ENCODE measurements around the gene FBXW8.

The FBXW8 gene

DNA sequence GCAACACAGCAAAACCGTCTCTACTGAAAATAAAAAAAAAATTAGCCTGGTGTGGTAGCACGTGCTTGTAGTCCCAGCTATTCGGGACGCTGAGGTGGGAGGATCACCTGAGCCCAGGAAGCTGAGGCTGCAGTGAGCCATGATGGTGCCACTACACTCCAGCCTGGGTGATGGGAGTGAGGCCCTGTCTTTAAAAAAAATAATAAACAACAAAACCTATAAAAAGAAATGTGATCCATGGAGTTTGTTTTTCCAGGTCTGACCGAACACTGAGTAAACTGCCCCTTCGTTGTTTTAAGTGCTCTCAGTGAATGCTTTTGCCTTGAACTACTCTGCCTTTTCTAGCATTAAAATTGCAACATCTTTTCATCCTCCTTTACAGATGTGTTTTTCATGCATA, 111.7 kb downstream of the FBXW8 start:
- no peak overlapping the region for H3K4me3 ChIP-seq (ENCODE audit: low read length)

DNA sequence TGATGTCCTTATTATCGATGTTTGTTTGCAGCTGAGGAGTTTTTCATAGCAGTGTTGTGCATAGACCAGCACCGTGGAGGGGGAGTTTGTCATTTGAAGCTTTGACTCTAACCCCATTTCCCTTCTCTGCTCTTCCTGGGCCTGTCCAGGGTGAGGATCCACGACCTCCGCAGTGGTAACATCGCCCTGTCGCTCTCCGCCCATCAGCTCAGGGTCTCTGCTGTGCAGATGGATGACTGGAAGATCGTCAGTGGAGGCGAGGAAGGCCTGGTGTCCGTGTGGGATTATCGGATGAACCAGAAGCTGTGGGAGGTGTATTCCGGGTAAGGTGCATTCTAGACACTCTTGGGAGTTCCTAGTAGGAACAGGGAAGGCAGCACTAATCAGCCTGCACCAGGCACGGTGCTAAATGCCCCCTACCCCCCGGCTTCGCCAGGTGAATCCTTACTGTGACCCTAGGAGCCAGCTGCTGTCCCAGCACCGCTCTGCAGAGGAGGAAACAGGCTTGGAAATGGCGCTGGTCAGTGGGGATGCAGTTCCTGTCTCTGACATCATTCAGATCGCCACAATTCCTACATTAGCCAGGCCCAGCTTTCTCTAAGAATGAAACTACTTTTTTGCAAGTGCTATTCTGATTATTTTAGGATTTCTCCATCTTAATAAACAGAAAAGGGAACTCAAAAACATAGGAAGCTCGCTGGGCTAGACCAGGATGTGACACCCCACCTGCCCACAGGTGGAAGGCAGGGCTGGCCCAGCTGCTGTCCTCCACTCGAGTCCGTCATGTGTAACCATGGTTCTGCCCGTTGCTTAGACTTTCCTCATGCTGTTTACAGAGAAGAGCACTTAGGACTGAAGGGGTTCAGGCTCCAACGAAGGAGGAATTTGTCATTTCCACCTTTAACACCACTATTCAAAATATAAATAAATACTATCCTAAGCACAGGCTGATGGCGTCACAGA, 113.5 kb downstream of the FBXW8 start:
- no peak for DNase-seq (ENCODE audit: low read depth)
- no peak for TF ChIP-seq CTCF (conservative IDR thresholded peaks at IDR 0.05; ENCODE audit: low read depth, low read length)
- no peak overlapping the region for H3K4me3 ChIP-seq (ENCODE audit: low read length)

More for the DNA sequence above, 111.7 kb downstream of the FBXW8 start:
- TF ChIP-seq CTCF (conservative IDR thresholded peaks at IDR 0.05; ENCODE audit: low read depth, low read length), result no peak
- DNase-seq (ENCODE audit: low read depth), result no peak

DNA sequence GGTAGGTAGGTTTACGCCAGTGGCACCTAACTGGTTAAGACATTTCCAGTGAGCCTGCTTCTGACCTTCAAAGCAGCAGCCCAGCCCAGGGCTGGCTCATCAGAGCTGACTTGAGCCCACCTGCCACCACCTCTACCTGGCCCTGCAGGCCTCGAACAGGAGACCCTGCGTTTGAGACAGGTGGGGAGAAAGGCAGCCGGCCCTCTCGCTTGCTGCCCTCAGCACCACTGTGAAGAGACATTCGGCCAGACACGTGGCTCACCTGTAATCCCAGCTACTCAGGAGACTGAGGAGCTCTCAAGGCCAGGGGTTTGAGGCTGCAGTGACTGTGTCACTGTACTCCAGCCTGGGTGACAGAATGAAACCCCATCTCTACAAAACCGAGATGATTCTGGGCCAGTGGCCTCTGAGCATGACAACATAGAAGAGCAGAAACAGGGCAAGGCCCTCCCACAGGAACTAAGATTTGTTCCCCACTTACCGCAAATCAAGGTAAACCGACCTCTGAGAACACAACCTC, 114.3 kb downstream of the FBXW8 start:
- TF ChIP-seq CTCF (conservative IDR thresholded peaks at IDR 0.05; ENCODE audit: low read depth, low read length), result no peak
- H3K4me3 ChIP-seq (ENCODE audit: low read length), result no peak overlapping the region
- no peak for DNase-seq (ENCODE audit: low read depth)

- H3K4me3 ChIP-seq (ENCODE audit: low read length), result no peak overlapping the region
These were observed 114.9 kb downstream of the FBXW8 start for GRCh38 chr12:117025481-117026151.

GRCh38 chr12:117026343-117026742, 115.6 kb downstream of the FBXW8 start:
- H3K4me3 ChIP-seq (ENCODE audit: low read length), result no peak overlapping the region
- TF ChIP-seq CTCF (conservative IDR thresholded peaks at IDR 0.05; ENCODE audit: low read depth, low read length), result no peak
- DNase-seq (ENCODE audit: low read depth), result no peak

More at GRCh38 chr12:117025481-117026151, 114.9 kb downstream of the FBXW8 start:
- TF ChIP-seq CTCF (conservative IDR thresholded peaks at IDR 0.05; ENCODE audit: low read depth, low read length), result peak; percentile 82
- DNase-seq (ENCODE audit: low read depth), result no peak

DNA sequence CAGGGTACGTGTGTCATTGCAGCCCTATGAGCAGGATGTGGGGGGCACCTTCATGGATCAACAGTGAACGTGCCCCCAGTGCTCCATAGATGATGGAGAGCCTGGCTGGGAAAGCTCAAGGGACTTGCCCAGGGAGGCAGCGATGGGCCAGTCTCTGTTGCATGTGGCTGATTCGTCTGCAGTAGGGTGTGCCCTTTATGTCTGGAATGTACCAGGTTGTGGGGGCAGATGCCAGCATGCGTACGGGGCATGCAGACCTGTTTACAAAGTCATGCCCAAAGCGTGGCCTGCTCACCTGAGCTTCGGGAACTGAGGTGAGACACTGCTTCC, 116.1 kb downstream of the FBXW8 start:
- no peak for TF ChIP-seq CTCF (conservative IDR thresholded peaks at IDR 0.05; ENCODE audit: low read depth, low read length)

More for the DNA sequence above, 116.1 kb downstream of the FBXW8 start:
- no peak for DNase-seq (ENCODE audit: low read depth)
- no peak overlapping the region for H3K4me3 ChIP-seq (ENCODE audit: low read length)
